Endothelial cell of umbilical vein (primary cell): ENCODE results near the gene CERKL.

Experiments
- TF ChIP-seq, protein P1 (sequence below), 2 donors: IDR thresholded peaks; 1 replicate in 1 of 2; 2 replicates in 1 of 2; pipeline ENCODE4 v1.5.1; 2011; ENCODE audit warnings: low read length in 2 of 2, mild to moderate bottlenecking in 2 of 2, moderate library complexity in 2 of 2, control low read depth in 1 of 2, inconsistent platforms in 1 of 2, low read depth in 1 of 2; ENCODE audit not compliant: insufficient read depth in 1 of 2; ENCODE audit errors: extremely low read depth in 1 of 2
- TF ChIP-seq, protein P2 (sequence below): IDR thresholded peaks from 2 replicates; pipeline ENCODE4 v1.6.1; 2011; ENCODE audit not compliant: insufficient read depth, insufficient read length

DNA sequence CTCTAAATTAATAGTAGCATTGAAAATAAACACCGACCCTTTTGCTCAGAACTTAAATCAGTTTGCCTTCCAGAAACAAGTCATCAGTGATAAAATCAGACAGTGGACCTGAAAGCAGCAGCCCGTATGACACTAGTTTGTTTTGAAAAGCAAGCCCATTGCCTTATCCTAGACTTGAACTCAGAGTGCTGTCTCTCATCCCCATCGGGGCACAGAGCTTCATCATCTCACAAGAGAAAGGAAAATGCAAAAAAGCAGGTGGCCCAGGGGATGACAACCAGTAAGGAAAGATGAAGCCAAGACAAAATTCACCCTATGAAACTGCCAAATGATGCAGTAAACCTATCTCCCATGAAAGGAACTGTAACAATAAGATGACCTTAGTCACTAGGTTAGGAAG lies 71.2 kb downstream of the CERKL start:
- TF ChIP-seq, protein P1, sequence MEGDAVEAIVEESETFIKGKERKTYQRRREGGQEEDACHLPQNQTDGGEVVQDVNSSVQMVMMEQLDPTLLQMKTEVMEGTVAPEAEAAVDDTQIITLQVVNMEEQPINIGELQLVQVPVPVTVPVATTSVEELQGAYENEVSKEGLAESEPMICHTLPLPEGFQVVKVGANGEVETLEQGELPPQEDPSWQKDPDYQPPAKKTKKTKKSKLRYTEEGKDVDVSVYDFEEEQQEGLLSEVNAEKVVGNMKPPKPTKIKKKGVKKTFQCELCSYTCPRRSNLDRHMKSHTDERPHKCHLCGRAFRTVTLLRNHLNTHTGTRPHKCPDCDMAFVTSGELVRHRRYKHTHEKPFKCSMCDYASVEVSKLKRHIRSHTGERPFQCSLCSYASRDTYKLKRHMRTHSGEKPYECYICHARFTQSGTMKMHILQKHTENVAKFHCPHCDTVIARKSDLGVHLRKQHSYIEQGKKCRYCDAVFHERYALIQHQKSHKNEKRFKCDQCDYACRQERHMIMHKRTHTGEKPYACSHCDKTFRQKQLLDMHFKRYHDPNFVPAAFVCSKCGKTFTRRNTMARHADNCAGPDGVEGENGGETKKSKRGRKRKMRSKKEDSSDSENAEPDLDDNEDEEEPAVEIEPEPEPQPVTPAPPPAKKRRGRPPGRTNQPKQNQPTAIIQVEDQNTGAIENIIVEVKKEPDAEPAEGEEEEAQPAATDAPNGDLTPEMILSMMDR (IDR thresholded peaks at IDR 0.05; ENCODE audit: extremely low read depth in 1 of 2, insufficient read depth in 1 of 2, low read depth in 1 of 2, low read length in 2 of 2): no peak
- TF ChIP-seq, protein P2, sequence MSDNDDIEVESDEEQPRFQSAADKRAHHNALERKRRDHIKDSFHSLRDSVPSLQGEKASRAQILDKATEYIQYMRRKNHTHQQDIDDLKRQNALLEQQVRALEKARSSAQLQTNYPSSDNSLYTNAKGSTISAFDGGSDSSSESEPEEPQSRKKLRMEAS: no peak
